AG04449 (cell line): ENCODE results near the gene HBS1L.

Source experiments
- CTCF ChIA-PET: fragments of 350-600 bp; formaldehyde crosslinking; extraction: SDS; loops from one replicate; lab custom pipeline; 2021; ENCODE audit warnings: antibody characterized with exemption; lab: Yijun Ruan, JAX
- POLR2A ChIA-PET: fragments of 400-600, 350-600 bp; formaldehyde crosslinking; extraction: SDS; loops from one replicate; lab custom pipeline; 2020; ENCODE audit warnings: antibody characterized with exemption, inconsistent platforms; lab: Yijun Ruan, JAX
- DNase-seq: peaks from one replicate; pipeline ENCODE4 v3.0.0-alpha.2; 2010; ENCODE audit warnings: low read depth, low spot score
- H3K4me3 ChIP-seq: 2 replicates; pipeline ENCODE4 v1.5.1; 2011; ENCODE audit warnings: low read depth, mild to moderate bottlenecking, control low read depth, low read length
- TF ChIP-seq, protein P1 (sequence below): IDR thresholded peaks from one replicate; pipeline ENCODE4 v1.5.1; 2011; ENCODE audit warnings: mild to moderate bottlenecking, moderate library complexity, low read length, control low read depth, inconsistent platforms; ENCODE audit not compliant: insufficient read depth; ENCODE audit errors: missing control alignments

The HBS1L gene

DNA sequence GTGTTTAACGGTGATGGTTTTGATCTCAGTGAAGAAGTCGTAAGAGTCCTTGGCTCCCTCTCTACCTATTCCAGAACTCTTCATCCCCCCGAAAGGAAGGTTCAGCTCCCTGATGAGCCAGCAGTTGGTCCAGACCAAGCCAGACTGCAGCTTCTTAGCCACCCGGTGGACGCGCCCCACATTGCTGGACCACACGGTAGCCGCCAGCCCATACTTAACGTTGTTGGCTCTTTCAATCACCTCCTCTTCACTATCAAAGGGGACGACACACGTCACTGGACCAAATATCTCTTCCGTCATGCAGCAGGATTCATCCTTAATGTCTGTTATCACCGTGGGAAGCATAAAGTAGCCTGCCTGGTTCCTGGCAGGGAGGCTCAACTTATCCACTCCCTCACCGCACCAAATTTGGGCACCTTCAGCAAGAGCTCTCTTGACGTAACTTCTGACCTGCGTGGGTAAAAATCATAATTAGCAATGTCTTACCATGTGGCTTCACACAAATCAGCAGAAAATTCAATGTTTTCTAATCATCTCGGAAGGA, 136.1 kb downstream of the HBS1L start:
- no peak overlapping the region for H3K4me3 ChIP-seq
- CTCF ChIA-PET = interaction anchor here (0.5 to 3.5 kb wide), 4 partner anchors 9 to 762 kb away, joined by 3 to 27 read pairs (median 4); no protein-coding TSS in a partner anchor
- TF ChIP-seq, protein P1, sequence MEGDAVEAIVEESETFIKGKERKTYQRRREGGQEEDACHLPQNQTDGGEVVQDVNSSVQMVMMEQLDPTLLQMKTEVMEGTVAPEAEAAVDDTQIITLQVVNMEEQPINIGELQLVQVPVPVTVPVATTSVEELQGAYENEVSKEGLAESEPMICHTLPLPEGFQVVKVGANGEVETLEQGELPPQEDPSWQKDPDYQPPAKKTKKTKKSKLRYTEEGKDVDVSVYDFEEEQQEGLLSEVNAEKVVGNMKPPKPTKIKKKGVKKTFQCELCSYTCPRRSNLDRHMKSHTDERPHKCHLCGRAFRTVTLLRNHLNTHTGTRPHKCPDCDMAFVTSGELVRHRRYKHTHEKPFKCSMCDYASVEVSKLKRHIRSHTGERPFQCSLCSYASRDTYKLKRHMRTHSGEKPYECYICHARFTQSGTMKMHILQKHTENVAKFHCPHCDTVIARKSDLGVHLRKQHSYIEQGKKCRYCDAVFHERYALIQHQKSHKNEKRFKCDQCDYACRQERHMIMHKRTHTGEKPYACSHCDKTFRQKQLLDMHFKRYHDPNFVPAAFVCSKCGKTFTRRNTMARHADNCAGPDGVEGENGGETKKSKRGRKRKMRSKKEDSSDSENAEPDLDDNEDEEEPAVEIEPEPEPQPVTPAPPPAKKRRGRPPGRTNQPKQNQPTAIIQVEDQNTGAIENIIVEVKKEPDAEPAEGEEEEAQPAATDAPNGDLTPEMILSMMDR = no peak
- no peak for DNase-seq
- POLR2A ChIA-PET = no interaction called here

DNA sequence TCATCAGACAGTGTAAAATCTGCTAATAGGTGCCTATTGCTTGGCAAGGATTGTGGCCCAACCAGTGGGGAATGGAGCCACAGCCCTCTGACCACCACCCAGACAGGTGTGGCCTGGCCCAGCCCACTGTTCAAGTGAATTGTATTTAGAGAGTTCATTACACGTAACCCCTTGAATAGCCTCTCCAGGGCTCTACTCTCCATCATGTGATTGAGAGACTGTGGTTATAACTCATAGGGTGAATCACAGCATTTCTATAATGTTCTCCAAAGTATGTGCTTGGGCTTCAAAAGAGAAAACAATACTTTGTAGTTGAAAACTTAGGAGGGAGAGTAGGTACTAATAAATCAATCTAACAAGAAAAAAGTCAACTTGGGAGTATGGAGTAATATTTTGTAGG, 143.1 kb downstream of the HBS1L start:
- TF ChIP-seq, protein P1 = no peak
- POLR2A ChIA-PET = no interaction called here
- H3K4me3 ChIP-seq = no peak overlapping the region
- CTCF ChIA-PET = interaction anchor here (1.5 kb wide), 2 partner anchors 754 to 788 kb away, joined by 4 read pairs; no protein-coding TSS in a partner anchor
- DNase-seq = peak; percentile 53

DNA sequence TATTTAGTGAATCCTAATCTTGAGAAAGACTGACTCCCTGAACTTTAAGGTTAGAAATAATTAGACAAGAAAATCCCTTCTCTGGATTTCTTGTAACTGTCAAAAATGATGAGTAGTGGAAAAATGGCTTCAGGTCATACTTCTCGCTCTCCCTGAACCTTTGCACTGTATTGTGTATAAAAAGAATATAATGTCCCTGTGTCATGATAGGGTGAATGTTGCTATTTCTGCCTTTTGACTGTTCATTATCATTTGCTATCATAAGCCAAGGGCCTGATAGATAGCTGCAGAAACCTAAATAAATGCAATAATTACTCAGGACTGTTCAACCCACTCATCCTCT, 144.1 kb downstream of the HBS1L start:
- CTCF ChIA-PET = interaction anchor here (1.0 to 2.5 kb wide), 3 partner anchors 30 to 754 kb away, joined by 3 to 7 read pairs (median 3); no protein-coding TSS in a partner anchor
- POLR2A ChIA-PET = interaction anchor here (0.6 kb wide), 1 partner anchor 801 kb away, joined by 3 read pairs; no protein-coding TSS in a partner anchor
- no peak for DNase-seq
- TF ChIP-seq, protein P1 = no peak
- no peak overlapping the region for H3K4me3 ChIP-seq
